ENCODE results near the gene KCNJ2. TPM values are rescaled to one million over a fixed set of nuclear protein-coding genes. Genes with fewer than 3 reads are reported as not detected.

KCNJ2 gene
- polyA plus RNA-seq, 1 donor from 2014 or later: 2.3 TPM

GRCh38 chr17:70185285-70185684 is 16.0 kb downstream of the KCNJ2 start:
- H3K4me3 ChIP-seq (ENCODE audit: low read length): no peak overlapping the region
- TF ChIP-seq REST (IDR thresholded peaks at IDR 0.05; ENCODE audit: borderline replicate concordance) (no peak), POLR2AphosphoS5 (IDR thresholded peaks at IDR 0.05) (no peak), RAD21 (conservative IDR thresholded peaks at IDR 0.05) (no peak), CTCF (IDR thresholded peaks at IDR 0.05; ENCODE audit: poor library complexity, severe bottlenecking) (no peak), EZH2 (IDR thresholded peaks at IDR 0.05; ENCODE audit: borderline replicate concordance, insufficient read depth, low read length, poor library complexity, severe bottlenecking) (no peak), MXI1 (conservative IDR thresholded peaks at IDR 0.05; ENCODE audit: poor library complexity, severe bottlenecking) (no peak), SMC3 (conservative IDR thresholded peaks at IDR 0.05; ENCODE audit: poor library complexity) (no peak), TAF1 (IDR thresholded peaks at IDR 0.05; ENCODE audit: low read depth) (no peak), EP300 (conservative IDR thresholded peaks at IDR 0.05; ENCODE audit: poor library complexity, severe bottlenecking) (no peak)
- no peak overlapping the region for H3K9ac ChIP-seq (ENCODE audit: low read length)
- H3K27ac ChIP-seq (ENCODE audit: low read length): no peak overlapping the region
- no peaks in the 10 kb centered on the region for H3K27me3 ChIP-seq (ENCODE audit: insufficient read depth, low read depth, low read length)
- H2AFZ ChIP-seq (ENCODE audit: low read depth, low read length): no peak overlapping the region
- H3K4me2 ChIP-seq (ENCODE audit: low read length): no peak overlapping the region
- no peaks in the 10 kb centered on the region for H3K79me2 ChIP-seq (replicated peaks; ENCODE audit: insufficient read depth, low read length)
- H4K20me1 ChIP-seq (ENCODE audit: insufficient read depth): no peaks in the 10 kb centered on the region
- no peaks in the 10 kb centered on the region for H3K9me2 ChIP-seq (ENCODE audit: insufficient read depth, low read length)
- no peaks in the 10 kb centered on the region for H3K36me3 ChIP-seq (ENCODE audit: insufficient read depth, low read length)
- H3K9me3 ChIP-seq (ENCODE audit: low read length): no peaks in the 10 kb centered on the region
- H3F3A ChIP-seq (ENCODE audit: insufficient read depth, low read length, poor library complexity, severe bottlenecking): no peaks in the 10 kb centered on the region

GRCh38 chr17:70187383-70187782 is 18.1 kb downstream of the KCNJ2 start:
- Histone ChIP-seq H3K9me2 (ENCODE audit: insufficient read depth, low read length) (no peaks in the 10 kb centered on the region), H3K27ac (ENCODE audit: low read length) (no peak overlapping the region), H3K9me3 (ENCODE audit: low read length) (no peaks in the 10 kb centered on the region), H3K4me2 (ENCODE audit: low read length) (no peak overlapping the region), H3K36me3 (ENCODE audit: insufficient read depth, low read length) (no peaks in the 10 kb centered on the region), H3K27me3 (ENCODE audit: insufficient read depth, low read depth, low read length) (no peaks in the 10 kb centered on the region), H3F3A (ENCODE audit: insufficient read depth, low read length, poor library complexity, severe bottlenecking) (no peaks in the 10 kb centered on the region), H2AFZ (ENCODE audit: low read depth, low read length) (no peak overlapping the region), H3K9ac (ENCODE audit: low read length) (no peak overlapping the region), H3K79me2 (replicated peaks; ENCODE audit: insufficient read depth, low read length) (no peaks in the 10 kb centered on the region), H3K4me3 (ENCODE audit: low read length) (no peak overlapping the region), H4K20me1 (ENCODE audit: insufficient read depth) (no peaks in the 10 kb centered on the region)
- TF ChIP-seq POLR2AphosphoS5 (IDR thresholded peaks at IDR 0.05) (no peak), CTCF (IDR thresholded peaks at IDR 0.05; ENCODE audit: poor library complexity, severe bottlenecking) (no peak), RAD21 (conservative IDR thresholded peaks at IDR 0.05) (no peak), EZH2 (IDR thresholded peaks at IDR 0.05; ENCODE audit: borderline replicate concordance, insufficient read depth, low read length, poor library complexity, severe bottlenecking) (no peak), REST (IDR thresholded peaks at IDR 0.05; ENCODE audit: borderline replicate concordance) (no peak), SMC3 (conservative IDR thresholded peaks at IDR 0.05; ENCODE audit: poor library complexity) (no peak), TAF1 (IDR thresholded peaks at IDR 0.05; ENCODE audit: low read depth) (no peak), MXI1 (conservative IDR thresholded peaks at IDR 0.05; ENCODE audit: poor library complexity, severe bottlenecking) (no peak), EP300 (conservative IDR thresholded peaks at IDR 0.05; ENCODE audit: poor library complexity, severe bottlenecking) (no peak)
